Heart left ventricle (tissue), 16 donors: ENCODE results near the gene CETP. TPM values are rescaled to one million over a fixed set of nuclear protein-coding genes. Genes with fewer than 3 reads are reported as not detected.
A peak's percentile ranks its signal among the peaks of the same experiment; 100 is the strongest.

Experiments used
- ATAC-seq, 4 donors: fragments of 200-7000 bp; cut with Tn5 transposase; one replicate each; pipeline ENCODE4 v1.9.1; 2020 to 2022; ENCODE audit warnings: moderate library complexity in 4 of 4, mild to moderate bottlenecking in 3 of 4, moderate number of reproducible peaks in 1 of 4
- DNase-seq, 5 donors: peaks; one replicate each; pipeline ENCODE4 v3.0.0-alpha.2; 2020
- H3K27ac ChIP-seq, 12 donors: fragments of 200-600 bp; sonication (generic) in 4 of 12; one replicate each; pipeline versions ENCODE4 v1.5.0 to v1.8.0; 2016 to 2022; ENCODE audit warnings: mild to moderate bottlenecking in 2 of 12
- H3K27me3 ChIP-seq, 9 donors: fragments of 200-600 bp; sonication (generic) in 2 of 9; one replicate each; pipeline versions ENCODE4 v1.5.1 to v1.8.0; 2016 to 2022; ENCODE audit warnings: mild to moderate bottlenecking in 3 of 9
- H3K36me3 ChIP-seq, 9 donors: fragments of 200-600 bp; sonication (generic) in 2 of 9; one replicate each; pipeline versions ENCODE4 v1.5.0 to v1.8.0; 2018 to 2022; ENCODE audit warnings: mild to moderate bottlenecking in 2 of 9
- H3K4me1 ChIP-seq, 12 donors: fragments of 200-600 bp; sonication (generic) in 4 of 12; one replicate each; pipeline versions ENCODE4 v1.5.0 to v1.8.0; 2016 to 2022; ENCODE audit warnings: mild to moderate bottlenecking in 3 of 12
- H3K4me3 ChIP-seq, 12 donors: fragments of 200-600 bp; sonication (generic) in 4 of 12; one replicate each; pipeline versions ENCODE4 v1.5.0 to v1.8.0; 2017 to 2022; ENCODE audit warnings: mild to moderate bottlenecking in 9 of 12, moderate library complexity in 4 of 12
- H3K9me3 ChIP-seq, 12 donors: fragments of 200-600 bp; sonication (generic) in 4 of 12; one replicate each; pipeline versions ENCODE4 v1.5.0 to v1.8.0; 2016 to 2022; ENCODE audit warnings: mild to moderate bottlenecking in 1 of 12
- POLR2A ChIP-seq, 2 donors: fragments of 450-650 bp; IDR thresholded peaks; one replicate each; pipeline ENCODE4 v1.6.1; 2017; ENCODE audit warnings: antibody characterized with exemption in 2 of 2, mild to moderate bottlenecking in 2 of 2, moderate library complexity in 2 of 2
- WGBS, 4 donors: extraction: QIAGEN DNeasy Blood & Tissue Kit in 2 of 4; methylation state at CpG; one replicate each; pipeline versions ENCODE4 v1.1.5 to v1.1.7; 2013 to 2018; 5-methylcytosine and 5-hydroxymethylcytosine counted together
- intact Hi-C, 10 donors: fragments of 100-400 bp; cut with DNase I; formaldehyde crosslinking; loops; one replicate each; pipeline versions ENCODE4 v1.11.1 to v1.14.2; 2022
- polyA plus RNA-seq, 2 donors: library from polyadenylated mRNA; stranded (reverse); fragments of 200-250 nt; gene quantifications; one replicate each; pipeline ENCODE4 v1.2.3, GENCODE V29; 2013
- total RNA-seq, 9 donors: library from RNA; depleted of rRNA in 2 of 9; stranded (reverse); fragments of >200 nt in 2 of 9; fragmentation: NEBNext Ultra II Directional in 3 of 9; extraction: Animal tissue kit (Norgen Biotek cat#: 25700) in 3 of 9; gene quantifications; one replicate each; pipeline versions ENCODE4 v1.1.0 to v1.2.4, GENCODE V29; 2016 to 2023
- TF ChIP-seq, protein P1 (sequence below), 12 donors: fragments of 200-600 bp; sonication (generic) in 4 of 12; IDR thresholded peaks; one replicate each; pipeline versions ENCODE4 v1.5.0 to v1.8.0; 2018 to 2022; ENCODE audit warnings: antibody characterized with exemption in 12 of 12, mild to moderate bottlenecking in 5 of 12
- donor health status: ischemic (EF 13 %, LVEDD 7.1; RV severe dilation, severe dysfunction).
- donor health status: healthy with polysubstance abuse.
- donor health status: DM: no; HTN: yes; CAD: no.
- donor health status: DM: no; HTN: no; CAD: no.
- donor health status: ischemic (EF 25% LVEDD 6.9; RV normal size, moderate dysfunction).
- donor health status: ischemic (EF 25% LVEDD 5.7; RV mildly dilated, moderate dysfunction).
- donor health status: healthy.
- donor health status: DM: yes; HTN: yes; CAD: no.
- donor health status: ischemic (EF 35%, LVEDD 5.7; RV mildly dilated, moderate dysfunction).
- donor health status: nonischemic (EF 11% LVEDD 7.7; RV severe dilation, severe dysfunction).
- donor health status: DM: yes; HTN: yes; CAD: no.
- donor health status: PGD.
- donor health status: ischemic (EF 29% LVEDD 5.4; RV normal size, mild dysfunction).
- donor health status: nonischemic (EF 23%, LVEDD 6.1; RV moderate dilation, normal function).

The CETP gene
- total and polyA plus RNA-seq, 11 donors: 0.23 to 3.1 (median 0.31) TPM; not detected in 3

DNA sequence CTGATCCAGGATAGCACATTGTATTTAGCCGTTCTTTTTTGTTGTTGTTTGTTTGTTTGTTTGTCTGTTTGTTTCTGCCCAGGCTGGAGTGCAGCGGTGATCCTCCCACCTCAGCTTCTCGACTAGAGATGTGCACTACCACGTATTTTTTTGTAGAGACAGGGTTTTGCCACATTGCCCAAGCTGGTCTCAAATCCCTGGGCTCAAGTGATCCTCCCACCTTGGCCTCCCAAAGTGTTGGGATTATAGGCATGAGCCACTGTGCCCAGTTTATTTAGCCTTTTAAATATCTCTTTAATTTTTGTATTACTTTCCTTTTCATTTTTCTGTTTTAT lies 18.4 kb downstream of the CETP start:
- TF ChIP-seq, protein P1, sequence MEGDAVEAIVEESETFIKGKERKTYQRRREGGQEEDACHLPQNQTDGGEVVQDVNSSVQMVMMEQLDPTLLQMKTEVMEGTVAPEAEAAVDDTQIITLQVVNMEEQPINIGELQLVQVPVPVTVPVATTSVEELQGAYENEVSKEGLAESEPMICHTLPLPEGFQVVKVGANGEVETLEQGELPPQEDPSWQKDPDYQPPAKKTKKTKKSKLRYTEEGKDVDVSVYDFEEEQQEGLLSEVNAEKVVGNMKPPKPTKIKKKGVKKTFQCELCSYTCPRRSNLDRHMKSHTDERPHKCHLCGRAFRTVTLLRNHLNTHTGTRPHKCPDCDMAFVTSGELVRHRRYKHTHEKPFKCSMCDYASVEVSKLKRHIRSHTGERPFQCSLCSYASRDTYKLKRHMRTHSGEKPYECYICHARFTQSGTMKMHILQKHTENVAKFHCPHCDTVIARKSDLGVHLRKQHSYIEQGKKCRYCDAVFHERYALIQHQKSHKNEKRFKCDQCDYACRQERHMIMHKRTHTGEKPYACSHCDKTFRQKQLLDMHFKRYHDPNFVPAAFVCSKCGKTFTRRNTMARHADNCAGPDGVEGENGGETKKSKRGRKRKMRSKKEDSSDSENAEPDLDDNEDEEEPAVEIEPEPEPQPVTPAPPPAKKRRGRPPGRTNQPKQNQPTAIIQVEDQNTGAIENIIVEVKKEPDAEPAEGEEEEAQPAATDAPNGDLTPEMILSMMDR (IDR thresholded peaks at IDR 0.05): no peak
- TF ChIP-seq POLR2A (IDR thresholded peaks at IDR 0.05): no peak
- 81 to 91% (median 90%) methylated on average over 4 of the region's 4 CpGs for WGBS, 4 donors
- ATAC-seq (no peak), DNase-seq (no peak)
- Histone ChIP-seq H3K4me1 (peaks cover 0 to 66% (median 11%) of the 10 kb centered on the region in 12 donors), H3K9me3 (no peaks in the 10 kb centered on the region), H3K27me3 (no peaks in the 10 kb centered on the region), H3K36me3 (peaks cover 0 to 24% (median 0%) of the 10 kb centered on the region in 9 donors), H3K27ac (peak overlapping the region in 1 of 12 donors; percentile 52), H3K4me3 (no peak overlapping the region)
- intact Hi-C loops: loop anchor here in 1 of 10 donors (5.0 kb wide), 1 partner anchor 62 kb away; no protein-coding TSS in a partner anchor

DNA sequence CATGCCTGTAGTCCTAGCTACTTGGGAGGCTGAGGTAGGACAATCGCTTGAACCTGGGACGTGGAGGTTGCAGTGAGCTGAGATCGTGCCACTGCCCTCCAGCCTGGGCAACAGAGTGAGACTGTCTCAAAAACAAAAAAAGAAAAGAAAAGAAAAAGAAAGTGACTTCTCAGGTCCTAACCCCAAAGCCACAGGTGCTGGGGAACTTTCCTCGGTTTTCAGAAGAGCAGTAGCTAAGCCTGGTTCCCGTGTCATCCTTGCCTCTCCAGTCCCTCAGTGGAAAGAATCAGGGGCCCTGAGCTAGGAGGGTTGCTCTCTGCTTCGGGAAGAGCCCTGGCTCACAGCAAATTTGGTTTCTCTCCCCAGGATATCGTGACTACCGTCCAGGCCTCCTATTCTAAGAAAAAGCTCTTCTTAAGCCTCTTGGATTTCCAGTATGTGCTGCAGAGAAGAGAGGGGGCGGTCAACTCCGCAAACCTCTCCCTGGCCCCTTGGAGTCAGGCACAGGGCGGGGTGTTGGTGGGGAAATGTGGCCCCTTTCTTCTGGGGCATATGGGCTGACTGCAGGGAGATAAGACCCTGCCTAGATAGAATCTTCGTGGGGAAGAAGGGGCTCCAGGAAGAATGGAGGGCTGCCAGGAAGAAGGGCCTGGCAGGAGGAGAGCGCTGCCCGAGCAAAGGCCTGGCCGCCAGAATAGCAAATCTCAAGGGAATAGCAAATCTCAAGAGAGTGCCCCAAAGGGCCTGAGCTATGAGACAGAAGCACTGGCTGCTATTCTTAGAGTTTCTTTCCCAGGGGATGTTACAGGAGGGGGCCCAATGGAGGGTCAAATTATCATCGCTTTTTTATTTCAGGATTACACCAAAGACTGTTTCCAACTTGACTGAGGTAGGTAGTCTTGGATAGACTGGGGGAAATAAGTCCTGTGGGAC lies 19.3 kb downstream of the CETP start:
- Histone ChIP-seq H3K36me3 (peaks cover 0 to 24% (median 0%) of the 10 kb centered on the region in 9 donors), H3K4me3 (no peak overlapping the region), H3K27ac (no peak overlapping the region), H3K9me3 (no peaks in the 10 kb centered on the region), H3K4me1 (peaks cover 0 to 73% (median 20%) of the 10 kb centered on the region in 12 donors), H3K27me3 (no peaks in the 10 kb centered on the region)
- no peak for ATAC-seq
- TF ChIP-seq, protein P1 (IDR thresholded peaks at IDR 0.05): peak in 1 of 12 donors; percentile 6
- no peak for TF ChIP-seq POLR2A (IDR thresholded peaks at IDR 0.05)
- no peak for DNase-seq
- intact Hi-C loops: loop anchor here in 1 of 10 donors (5.0 kb wide), 1 partner anchor 61 kb away; no protein-coding TSS in a partner anchor
- WGBS, 4 donors: 76 to 86% (median 82%) methylated on average over 16 of the region's 16 CpGs

DNA sequence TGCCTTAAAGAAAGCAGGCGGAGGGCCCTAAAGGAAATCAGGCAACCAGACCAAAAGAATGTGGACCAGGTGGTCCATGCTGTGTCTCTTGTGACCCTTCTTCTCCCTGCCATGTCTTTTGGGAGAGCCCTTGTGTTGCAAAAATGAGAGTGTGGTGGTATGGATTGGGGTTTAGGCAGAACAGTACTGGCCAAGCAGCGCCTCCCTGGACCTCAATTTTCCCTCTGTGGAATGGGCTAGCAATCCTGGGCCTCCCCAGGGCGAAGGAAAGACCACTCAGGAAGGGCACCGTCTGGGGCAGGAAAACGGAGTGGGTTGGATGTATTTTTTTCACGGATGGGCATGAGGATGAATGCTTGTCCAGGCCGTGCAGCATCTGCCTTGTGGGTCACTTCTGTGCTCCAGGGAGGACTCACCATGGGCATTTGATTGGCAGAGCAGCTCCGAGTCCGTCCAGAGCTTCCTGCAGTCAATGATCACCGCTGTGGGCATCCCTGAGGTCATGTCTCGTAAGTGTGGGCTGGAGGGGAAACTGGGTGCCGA lies 20.1 kb downstream of the CETP start:
- Histone ChIP-seq H3K4me3 (no peak overlapping the region), H3K36me3 (peaks cover 0 to 24% (median 0%) of the 10 kb centered on the region in 9 donors), H3K4me1 (peaks cover 0 to 80% (median 24%) of the 10 kb centered on the region in 12 donors), H3K27ac (no peak overlapping the region), H3K9me3 (no peaks in the 10 kb centered on the region), H3K27me3 (no peaks in the 10 kb centered on the region)
- TF ChIP-seq, protein P1 (IDR thresholded peaks at IDR 0.05): no peak
- TF ChIP-seq POLR2A (IDR thresholded peaks at IDR 0.05): no peak
- intact Hi-C loops: loop anchor here in 1 of 10 donors (5.0 kb wide), 1 partner anchor 61 kb away; no protein-coding TSS in a partner anchor
- DNase-seq (no peak), ATAC-seq (no peak)
- WGBS, 4 donors: 85 to 93% (median 88%) methylated on average over 12 of the region's 12 CpGs

DNA sequence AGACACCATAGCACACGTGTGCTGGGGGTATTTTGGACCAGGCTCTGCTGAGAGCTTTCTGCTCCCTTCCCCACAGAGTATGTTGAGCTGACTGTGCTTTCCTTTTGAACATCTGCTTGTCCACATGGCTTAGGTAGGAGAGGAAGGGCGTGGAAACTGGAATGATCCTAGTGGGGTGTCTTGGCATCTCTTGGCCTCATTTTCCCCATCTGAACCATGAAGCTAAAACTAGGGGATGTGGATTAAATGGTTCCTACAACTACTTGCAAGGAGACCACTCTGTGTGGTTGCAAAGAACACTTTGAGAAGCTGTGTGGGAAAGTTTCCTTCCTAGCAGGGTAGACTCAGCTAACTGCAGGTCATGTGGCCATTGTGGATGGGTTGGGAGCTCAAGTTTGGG lies 20.9 kb downstream of the CETP start:
- Histone ChIP-seq H3K27ac (no peak overlapping the region), H3K27me3 (no peaks in the 10 kb centered on the region), H3K4me3 (no peak overlapping the region), H3K36me3 (peaks cover 0 to 24% (median 0%) of the 10 kb centered on the region in 9 donors), H3K9me3 (no peaks in the 10 kb centered on the region), H3K4me1 (peaks cover 0 to 88% (median 24%) of the 10 kb centered on the region in 12 donors)
- DNase-seq: no peak
- TF ChIP-seq POLR2A (IDR thresholded peaks at IDR 0.05): no peak
- TF ChIP-seq, protein P1 (IDR thresholded peaks at IDR 0.05): no peak
- no peak for ATAC-seq
- 85 to 96% (median 93%) methylated on average over 2 of the region's 2 CpGs for WGBS, 4 donors
- intact Hi-C loops: loop anchor here in 1 of 10 donors (5.0 kb wide), 1 partner anchor 60 kb away; no protein-coding TSS in a partner anchor
